Nucleus accumbens (tissue), 56 donors: ENCODE results near the gene IGSF9.

Experiments
- DNase-seq, 56 donors: peaks; one replicate each; lab custom pipeline; 2025; lab: John Stamatoyannopoulos, UW

Gene IGSF9

GRCh38 chr1:159973350-159973940 is 28.0 kb upstream of the IGSF9 start:
- no peak for DNase-seq

GRCh38 chr1:159972443-159973205 is 27.2 kb upstream of the IGSF9 start:
- DNase-seq = no peak

- no peak for DNase-seq
Observed at GRCh38 chr1:159970932-159971342, 25.5 kb upstream of the IGSF9 start.

GRCh38 chr1:159968901-159969300 is 23.5 kb upstream of the IGSF9 start:
- no peak for DNase-seq

- no peak for DNase-seq
Observed at GRCh38 chr1:159965263-159965662, 19.9 kb upstream of the IGSF9 start.

GRCh38 chr1:159964144-159964543 is 18.7 kb upstream of the IGSF9 start:
- DNase-seq = no peak

- no peak for DNase-seq
Observed at GRCh38 chr1:159962176-159962575, 16.8 kb upstream of the IGSF9 start.

- DNase-seq = no peak
Observed at GRCh38 chr1:159961636-159962035, 16.2 kb upstream of the IGSF9 start.

GRCh38 chr1:159960721-159961381 is 15.4 kb upstream of the IGSF9 start:
- DNase-seq = no peak

- no peak for DNase-seq
Observed at GRCh38 chr1:159959451-159959850, 14.0 kb upstream of the IGSF9 start.

GRCh38 chr1:159958719-159959380 is 13.4 kb upstream of the IGSF9 start:
- no peak for DNase-seq

GRCh38 chr1:159957824-159958268 is 12.4 kb upstream of the IGSF9 start:
- no peak for DNase-seq

GRCh38 chr1:159955456-159955855 is 10.0 kb upstream of the IGSF9 start:
- DNase-seq = no peak

- DNase-seq = no peak
Observed at GRCh38 chr1:159953536-159954515, 8.4 kb upstream of the IGSF9 start, which contains the start of gene SLAMF9. Gene SLAMF9 (minus strand): TSS chr1:159954237. CDS start chr1:159954137, 100 bp downstream.

GRCh38 chr1:159952932-159953331 is 7.5 kb upstream of the IGSF9 start:
- no peak for DNase-seq

GRCh38 chr1:159951551-159951950 is 6.1 kb upstream of the IGSF9 start:
- DNase-seq = no peak

GRCh38 chr1:159951016-159951415 is 5.6 kb upstream of the IGSF9 start:
- DNase-seq = no peak

GRCh38 chr1:159949981-159950381 is 4.6 kb upstream of the IGSF9 start:
- DNase-seq = no peak

GRCh38 chr1:159949123-159949522 is 3.7 kb upstream of the IGSF9 start:
- DNase-seq = no peak

GRCh38 chr1:159947942-159948341 is 2.5 kb upstream of the IGSF9 start:
- DNase-seq = no peak
